Coronary artery (tissue), 2 donors: ENCODE measurements around the gene ATOSA.

Source experiments
- DNase-seq: peaks from one replicate; pipeline ENCODE4 v3.0.0-alpha.2; 2017; ENCODE audit warnings: low spot score
- H3K27ac ChIP-seq, 2 donors: fragments of 200-600 bp; sonication (generic); one replicate each; pipeline ENCODE4 v1.5.1; 2016 to 2019
- H3K4me3 ChIP-seq: fragments of 200-600 bp; sonication (generic); 2 replicates; pipeline ENCODE4 v1.5.1; 2016; ENCODE audit warnings: mild to moderate bottlenecking, moderate library complexity
- TF ChIP-seq, protein P1 (sequence below): fragments of 200-600 bp; sonication (generic); IDR thresholded peaks from one replicate; pipeline ENCODE4 v1.5.1; 2019; ENCODE audit warnings: antibody characterized with exemption

The ATOSA gene

DNA sequence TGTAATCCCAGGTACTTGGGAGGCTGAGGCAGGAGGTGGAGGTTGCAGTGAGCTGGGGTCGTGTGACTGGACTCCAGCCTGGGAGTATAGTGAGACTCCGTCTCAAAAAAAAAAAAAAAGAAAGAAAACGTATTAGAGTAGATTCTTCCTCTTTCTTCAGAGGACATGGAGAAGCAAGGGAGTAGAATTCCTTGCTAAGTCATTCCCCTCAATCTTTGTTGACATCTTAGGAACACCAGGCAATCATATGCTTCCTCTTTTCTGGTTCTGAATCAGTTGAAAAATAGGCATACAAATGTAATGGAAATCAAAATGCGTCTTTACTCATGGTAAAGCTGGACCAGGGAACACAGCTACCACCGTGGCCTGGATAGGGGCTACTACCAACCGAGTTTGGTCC is 38.3 kb upstream of the ATOSA start:
- no peak overlapping the region for H3K4me3 ChIP-seq
- TF ChIP-seq, protein P1, sequence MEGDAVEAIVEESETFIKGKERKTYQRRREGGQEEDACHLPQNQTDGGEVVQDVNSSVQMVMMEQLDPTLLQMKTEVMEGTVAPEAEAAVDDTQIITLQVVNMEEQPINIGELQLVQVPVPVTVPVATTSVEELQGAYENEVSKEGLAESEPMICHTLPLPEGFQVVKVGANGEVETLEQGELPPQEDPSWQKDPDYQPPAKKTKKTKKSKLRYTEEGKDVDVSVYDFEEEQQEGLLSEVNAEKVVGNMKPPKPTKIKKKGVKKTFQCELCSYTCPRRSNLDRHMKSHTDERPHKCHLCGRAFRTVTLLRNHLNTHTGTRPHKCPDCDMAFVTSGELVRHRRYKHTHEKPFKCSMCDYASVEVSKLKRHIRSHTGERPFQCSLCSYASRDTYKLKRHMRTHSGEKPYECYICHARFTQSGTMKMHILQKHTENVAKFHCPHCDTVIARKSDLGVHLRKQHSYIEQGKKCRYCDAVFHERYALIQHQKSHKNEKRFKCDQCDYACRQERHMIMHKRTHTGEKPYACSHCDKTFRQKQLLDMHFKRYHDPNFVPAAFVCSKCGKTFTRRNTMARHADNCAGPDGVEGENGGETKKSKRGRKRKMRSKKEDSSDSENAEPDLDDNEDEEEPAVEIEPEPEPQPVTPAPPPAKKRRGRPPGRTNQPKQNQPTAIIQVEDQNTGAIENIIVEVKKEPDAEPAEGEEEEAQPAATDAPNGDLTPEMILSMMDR = no peak
- DNase-seq = no peak
- H3K27ac ChIP-seq = no peak overlapping the region

DNA sequence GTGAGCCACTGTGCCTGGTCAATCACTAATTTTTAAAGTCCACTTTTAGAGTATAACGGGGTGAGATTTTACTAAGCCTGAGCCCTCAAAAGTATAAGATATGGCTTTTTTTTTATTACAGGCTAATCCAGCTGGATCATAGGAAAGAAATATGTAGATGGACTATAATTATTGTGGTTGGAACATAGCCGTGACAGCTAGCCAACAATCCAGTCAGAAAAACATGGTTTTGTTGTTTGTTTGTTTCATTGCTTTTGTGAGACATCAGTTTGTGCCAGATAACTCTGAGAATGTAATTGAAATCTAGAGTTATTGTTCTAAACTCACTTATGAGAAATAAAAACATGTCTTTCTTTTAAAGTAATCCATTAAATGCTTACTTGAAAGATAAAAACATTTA is 37.3 kb upstream of the ATOSA start:
- DNase-seq = no peak
- no peak overlapping the region for H3K27ac ChIP-seq
- TF ChIP-seq, protein P1 = no peak
- H3K4me3 ChIP-seq = no peak overlapping the region

DNA sequence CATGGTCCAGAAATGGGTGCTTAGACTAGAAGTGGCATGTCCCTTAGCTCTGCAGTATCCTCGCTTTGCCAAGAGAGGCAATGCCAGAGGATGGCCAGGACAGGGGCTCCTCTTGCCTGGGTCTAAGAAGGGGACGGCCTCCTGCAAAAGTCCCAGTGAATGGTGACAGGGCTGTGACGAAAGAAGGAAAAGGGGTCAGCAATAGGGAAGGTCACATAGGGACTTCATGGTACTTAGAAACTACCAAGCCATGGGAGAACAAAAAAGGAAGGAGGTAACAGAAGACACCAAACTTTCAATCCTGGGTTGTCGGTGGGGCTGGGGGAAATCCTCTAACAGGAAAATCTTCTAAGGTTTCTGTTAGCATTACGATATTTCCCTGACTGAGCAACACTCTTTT is 36.2 kb upstream of the ATOSA start:
- Histone ChIP-seq H3K4me3 (no peak overlapping the region), H3K27ac (no peak overlapping the region)
- TF ChIP-seq, protein P1 = no peak
- DNase-seq = no peak

DNA sequence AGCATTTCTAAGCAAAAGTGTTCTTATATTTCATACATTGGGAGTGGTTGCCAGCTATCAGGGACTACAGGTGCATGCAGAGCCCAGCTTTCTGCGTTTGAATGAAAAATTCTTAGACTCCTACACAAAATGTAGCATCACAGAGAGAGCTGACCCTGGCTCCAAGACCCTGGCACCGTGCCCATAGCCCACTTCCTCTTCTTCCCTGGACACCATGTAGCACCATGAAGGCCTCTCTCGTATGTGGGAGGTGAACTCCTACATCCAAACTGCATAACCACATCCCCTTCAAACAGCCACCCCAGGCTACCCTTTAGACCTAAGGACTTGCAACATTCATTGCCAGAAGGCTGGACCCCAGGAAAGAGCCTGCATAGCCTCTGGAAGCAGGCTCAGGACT is 35.8 kb upstream of the ATOSA start:
- DNase-seq = no peak
- H3K27ac ChIP-seq = no peak overlapping the region
- H3K4me3 ChIP-seq = no peak overlapping the region
- TF ChIP-seq, protein P1 = no peak

DNA sequence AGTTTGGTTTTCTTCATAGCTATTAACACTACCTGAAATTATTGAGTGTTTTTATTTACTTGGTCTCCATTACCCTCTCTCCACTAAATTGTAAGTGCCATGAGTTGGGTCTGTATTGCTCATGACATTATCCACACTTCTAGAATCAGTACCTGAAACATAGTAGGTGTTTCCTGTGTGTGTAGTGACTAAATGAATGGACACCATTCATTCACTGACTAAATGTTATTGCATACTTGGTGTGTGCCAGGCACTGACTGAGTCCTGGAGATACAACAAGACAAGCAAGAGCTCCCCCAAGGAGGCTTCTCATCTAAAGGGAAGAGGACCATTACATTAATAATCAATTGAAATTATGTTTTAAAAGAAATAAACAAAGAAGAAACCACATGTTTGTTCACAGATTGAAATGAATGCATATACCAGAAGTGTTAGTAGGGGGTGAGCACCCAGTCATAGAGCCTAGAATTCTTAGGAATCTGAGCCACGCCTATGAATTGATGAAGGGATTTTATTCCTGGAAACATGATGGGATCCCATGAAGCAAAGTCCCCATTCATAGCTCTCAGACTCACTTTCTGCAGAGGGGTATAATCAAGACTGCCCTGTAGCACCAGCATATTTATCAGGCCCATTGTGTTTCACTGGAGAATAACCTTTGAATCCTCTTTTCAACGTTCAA is 31.7 kb upstream of the ATOSA start:
- TF ChIP-seq, protein P1 = no peak
- H3K27ac ChIP-seq = no peak overlapping the region
- no peak overlapping the region for H3K4me3 ChIP-seq
- DNase-seq = no peak

DNA sequence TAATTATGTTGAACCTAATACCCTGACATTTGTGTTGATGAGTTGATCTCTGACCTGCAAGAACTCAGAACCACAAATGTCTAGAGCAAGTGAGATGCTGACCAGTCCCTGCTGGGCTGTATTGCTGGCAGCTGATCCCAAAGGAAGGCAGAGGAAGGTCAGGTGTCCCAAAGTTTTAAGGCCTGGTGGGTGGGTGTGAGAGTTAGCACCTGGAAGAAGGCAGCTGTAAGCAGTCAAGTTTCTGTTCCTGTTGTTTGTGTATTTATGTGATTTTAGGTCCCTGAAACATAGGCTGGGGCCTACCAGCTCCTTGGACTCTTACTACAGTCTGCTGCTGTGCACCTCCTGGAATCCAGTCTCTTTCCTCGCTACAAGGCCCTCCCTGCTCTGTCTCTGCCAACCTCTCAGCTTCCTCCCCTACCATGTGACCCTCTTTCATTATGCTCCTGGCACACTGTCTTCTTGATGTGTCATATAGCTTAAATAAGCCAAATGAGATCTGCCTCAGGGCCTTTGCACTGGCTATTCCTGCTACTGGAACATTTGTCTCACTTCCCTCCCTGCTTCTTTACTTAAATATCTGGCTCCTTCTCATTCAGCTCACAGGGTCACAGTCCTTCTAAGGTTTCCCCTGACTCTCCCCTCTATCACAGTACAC is 31.0 kb upstream of the ATOSA start:
- H3K27ac ChIP-seq = no peak overlapping the region
- no peak overlapping the region for H3K4me3 ChIP-seq
- TF ChIP-seq, protein P1 = no peak
- DNase-seq = no peak
